CD4-positive, alpha-beta T cell treated with Interleukin-17A for 1 hour (primary cell): ENCODE measurements around the gene ORC2.
A peak's percentile ranks its signal among the peaks of the same experiment; 100 is the strongest.
"Not testable (repeated sequence)": the region's sequence is repeated elsewhere in the genome, so short reads cannot be mapped to it uniquely, and the experiment has no call there.

Experiments
- DNase-seq: peaks from one replicate; pipeline ENCODE4 v3.0.0-alpha.2; 2020

ORC2 gene

DNA sequence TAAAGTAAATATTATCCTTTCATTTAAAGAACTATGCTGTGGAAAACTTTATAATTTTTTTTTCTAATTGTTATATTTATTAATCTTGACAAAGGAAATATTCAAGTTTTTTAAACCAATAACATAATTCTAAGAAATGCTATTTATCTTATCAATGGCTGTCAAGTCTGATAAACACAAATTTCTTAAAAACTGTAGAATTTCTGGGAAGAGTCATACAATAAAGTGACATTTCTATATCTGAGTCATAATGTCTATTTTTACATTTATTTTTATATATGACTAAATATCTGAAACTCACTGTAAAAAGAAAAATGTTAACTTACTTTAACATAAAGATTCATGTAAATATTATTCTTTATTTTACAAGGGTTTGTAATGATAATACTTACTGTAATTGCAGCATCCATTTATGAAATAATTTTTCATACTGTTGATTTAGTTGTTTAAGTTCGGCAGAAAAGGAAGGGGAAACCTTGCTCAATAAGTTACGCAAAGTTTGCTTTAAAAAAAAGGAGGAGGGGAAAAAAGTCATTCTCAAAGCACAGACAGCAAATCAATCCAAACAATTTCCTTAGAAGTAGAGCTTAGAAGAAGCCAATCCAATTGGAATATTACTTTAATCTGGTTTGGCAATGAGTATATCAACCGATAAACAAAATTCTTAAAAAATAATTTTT is 32.4 kb downstream of the ORC2 start:
- no peak for DNase-seq

DNA sequence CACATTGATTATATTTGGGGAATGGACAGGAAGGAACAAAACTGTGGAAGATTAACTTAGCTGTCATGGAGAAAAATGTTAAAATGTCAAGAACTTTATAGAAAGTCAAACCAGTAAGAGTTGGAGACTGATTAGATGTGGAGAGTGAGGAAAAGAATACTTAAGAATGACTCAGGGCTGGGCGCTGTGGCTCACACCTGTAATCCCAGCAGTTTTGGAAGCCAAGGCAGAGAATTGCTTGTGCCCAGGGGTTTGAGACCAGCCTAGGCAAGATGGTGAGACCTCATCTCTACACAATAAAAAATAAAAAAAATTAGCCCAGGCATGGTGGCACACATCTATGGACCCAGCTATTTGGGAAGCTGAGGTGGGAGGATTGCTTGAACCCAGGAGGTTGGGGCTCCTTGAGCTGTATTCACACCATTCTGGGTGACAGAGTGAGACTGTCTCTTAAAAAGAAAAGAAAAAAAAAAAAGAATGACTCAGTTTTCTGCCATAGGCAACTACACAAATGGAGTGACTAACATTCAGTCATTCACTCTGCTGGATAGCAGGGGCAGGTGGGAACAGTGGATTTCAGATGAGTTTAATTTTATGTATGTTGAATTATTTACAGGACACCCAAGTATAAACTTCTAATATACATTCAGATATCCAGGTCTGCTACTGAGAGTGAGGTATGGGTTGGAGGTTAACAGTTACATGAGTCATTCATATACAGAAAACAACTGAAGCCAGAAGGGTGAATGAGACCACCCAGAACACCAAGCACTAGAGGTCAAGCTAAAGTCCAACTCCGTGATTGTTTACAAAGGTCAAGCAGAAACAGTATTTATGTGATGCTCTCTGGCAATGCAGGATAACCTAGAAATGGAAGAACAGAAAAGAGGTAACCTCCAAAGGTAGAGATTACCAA is 33.9 kb downstream of the ORC2 start:
- DNase-seq, result no peak

DNA sequence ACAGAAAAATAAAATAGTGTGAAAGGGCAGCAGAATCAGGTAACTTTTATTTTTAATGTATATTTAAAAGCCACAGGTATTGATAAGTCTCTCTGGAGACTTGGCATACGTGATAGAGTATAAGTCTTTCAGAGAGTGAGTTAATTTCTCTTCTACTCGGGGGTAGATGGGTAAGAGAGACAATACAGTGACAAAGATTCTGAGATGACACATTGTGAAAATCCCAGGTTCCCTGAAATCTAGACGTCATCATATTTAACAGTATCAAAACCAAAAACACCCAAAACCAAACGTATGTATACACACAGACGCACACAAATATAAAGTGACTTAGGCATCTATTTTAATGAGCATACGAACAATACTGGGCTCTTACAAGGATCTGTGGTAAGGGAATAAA is 41.0 kb downstream of the ORC2 start:
- no peak for DNase-seq

DNA sequence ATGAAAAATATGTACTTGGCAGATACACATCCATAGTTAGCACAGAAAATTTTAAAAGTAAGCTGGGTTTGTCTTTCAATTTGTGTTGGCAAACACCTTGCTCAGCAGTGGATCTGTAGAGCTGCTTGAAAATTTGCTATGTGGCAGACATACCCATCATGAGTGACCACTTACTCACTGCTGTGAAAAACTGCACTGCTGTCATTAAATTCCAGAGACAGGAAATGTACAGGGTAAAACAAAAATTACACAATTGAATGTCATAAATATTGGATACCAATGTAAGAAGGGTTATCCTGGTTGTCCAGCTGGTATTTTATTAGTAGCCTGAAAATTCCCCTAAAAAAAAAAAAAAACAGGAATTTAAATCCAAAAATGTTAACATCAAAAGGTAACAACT is 49.8 kb downstream of the ORC2 start:
- no peak for DNase-seq

- no peak for DNase-seq
Measured at GRCh38 chr2:200909958-200910357, 53.5 kb downstream of the ORC2 start.

- DNase-seq, result peak; percentile 58
Measured at GRCh38 chr2:200905618-200906296, 57.7 kb downstream of the ORC2 start.

GRCh38 chr2:200901459-200902072 is 61.9 kb downstream of the ORC2 start:
- peak; percentile 88 for DNase-seq

DNA sequence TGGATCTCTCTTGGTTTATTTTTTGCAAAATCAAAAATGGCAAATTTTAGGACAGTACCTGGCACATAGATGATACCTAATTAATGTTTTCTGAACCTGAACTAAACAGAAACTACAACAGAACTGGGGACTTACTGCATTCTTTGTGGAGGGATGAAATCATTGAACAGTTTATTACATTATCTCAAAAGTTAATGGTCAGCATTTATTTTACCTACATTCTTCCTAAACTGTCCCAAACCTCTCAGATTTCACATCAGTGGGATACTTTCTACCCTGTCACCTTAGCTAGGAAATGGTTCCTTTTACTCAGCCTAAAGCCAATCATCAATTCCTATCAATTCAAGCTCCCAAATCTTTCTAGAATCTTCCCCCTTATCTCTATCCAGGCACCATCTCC is 64.0 kb downstream of the ORC2 start:
- DNase-seq, result no peak

- DNase-seq, result peak; percentile 97
Measured at GRCh38 chr2:200888704-200889625, 74.5 kb downstream of the ORC2 start, which contains the start of the genes NIF3L1 and PPIL3. NIF3L1 (plus strand) TSS chr2:200889371; CDS start chr2:200891944, 2,573 bp downstream. PPIL3 (minus strand) TSS chr2:200889077; CDS start chr2:200887615, 1,462 bp downstream.

GRCh38 chr2:200881715-200882249 is 81.7 kb downstream of the ORC2 start:
- not testable (repeated sequence) for DNase-seq

- no peak for DNase-seq
Measured at GRCh38 chr2:200878289-200878880, 85.1 kb downstream of the ORC2 start.

GRCh38 chr2:200877443-200877842 is 86.0 kb downstream of the ORC2 start:
- no peak for DNase-seq

DNA sequence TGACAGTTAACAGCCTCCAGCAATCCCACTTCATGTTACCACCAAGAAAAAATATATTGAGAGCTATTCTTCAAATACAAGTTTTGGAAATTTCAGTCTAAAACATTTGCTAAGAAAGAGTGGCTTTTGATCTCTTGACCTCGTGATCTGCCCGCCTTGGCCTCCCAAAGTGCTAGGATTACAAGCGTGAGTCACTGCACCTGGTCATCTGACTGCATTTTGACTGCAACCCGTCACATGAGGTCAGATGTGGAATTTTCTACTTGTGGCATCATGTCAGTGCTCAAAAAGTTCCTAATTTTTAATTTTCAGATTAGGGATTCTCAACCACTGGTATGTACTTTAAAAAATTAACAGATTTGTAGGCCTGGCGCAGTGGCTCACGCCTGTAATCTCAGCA is 89.9 kb downstream of the ORC2 start:
- no peak for DNase-seq

DNA sequence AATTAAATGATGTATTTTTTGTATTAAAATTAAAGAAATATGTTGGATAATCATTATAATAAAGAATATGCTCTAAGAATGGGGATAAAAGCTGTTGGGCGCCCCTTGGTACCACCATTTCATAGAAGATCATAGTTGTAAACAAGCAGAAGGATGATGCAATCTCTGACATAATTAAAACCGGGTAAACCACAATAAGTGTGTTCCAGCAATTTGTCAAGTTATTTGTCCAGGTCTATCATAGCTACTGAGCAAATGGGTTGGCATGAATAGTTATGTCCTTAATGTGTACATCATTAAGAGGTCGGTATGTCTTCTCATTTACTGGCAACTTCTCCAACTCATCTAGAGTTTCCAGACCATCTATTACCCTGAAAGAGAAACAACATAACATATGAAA is 92.3 kb downstream of the ORC2 start:
- DNase-seq, result no peak

DNA sequence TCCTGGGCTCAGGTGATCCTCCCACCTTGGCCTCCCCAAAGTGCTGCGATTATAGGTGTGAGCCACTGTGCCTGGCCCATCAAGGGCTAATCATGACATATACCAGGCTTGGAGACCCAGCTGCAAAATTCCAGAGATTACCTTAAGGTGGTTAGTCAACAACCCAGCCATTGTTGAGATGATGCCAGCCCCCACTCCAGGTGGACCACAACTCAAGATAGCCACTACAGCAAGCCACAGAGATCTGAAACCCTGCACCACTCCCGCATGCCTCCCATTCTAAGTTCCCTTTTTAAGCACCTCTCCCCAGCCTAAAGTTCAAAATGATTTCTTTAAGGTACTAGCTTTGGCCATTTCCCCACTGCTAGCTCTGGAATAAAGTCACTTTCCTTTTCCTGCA is 94.4 kb downstream of the ORC2 start:
- DNase-seq, result no peak

- peak; percentile 96 for DNase-seq
Measured at GRCh38 chr2:200864176-200865034, 99.1 kb downstream of the ORC2 start, which contains the start of gene CLK1. CLK1 (minus strand) TSS chr2:200864658; CDS start chr2:200861862, 2,796 bp downstream.

DNA sequence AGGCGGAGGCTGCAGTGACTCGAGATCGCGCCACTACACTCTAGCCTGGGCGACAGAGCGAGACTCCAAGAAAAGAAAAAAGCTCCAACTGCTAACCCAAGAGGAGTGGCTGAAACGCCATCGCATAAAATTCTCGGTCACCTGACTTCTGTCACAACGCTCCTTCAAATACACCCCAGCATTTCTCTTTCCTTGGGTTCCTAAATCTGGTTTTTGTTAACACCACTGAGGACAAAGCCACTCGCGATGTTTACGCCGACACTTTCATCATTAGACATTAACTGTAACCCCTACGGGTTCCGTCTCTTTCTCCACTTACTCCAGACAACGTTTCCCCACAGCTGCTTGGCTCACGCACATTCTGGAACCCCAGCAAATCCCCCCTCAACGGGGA is 99.7 kb downstream of the ORC2 start:
- no peak for DNase-seq

DNA sequence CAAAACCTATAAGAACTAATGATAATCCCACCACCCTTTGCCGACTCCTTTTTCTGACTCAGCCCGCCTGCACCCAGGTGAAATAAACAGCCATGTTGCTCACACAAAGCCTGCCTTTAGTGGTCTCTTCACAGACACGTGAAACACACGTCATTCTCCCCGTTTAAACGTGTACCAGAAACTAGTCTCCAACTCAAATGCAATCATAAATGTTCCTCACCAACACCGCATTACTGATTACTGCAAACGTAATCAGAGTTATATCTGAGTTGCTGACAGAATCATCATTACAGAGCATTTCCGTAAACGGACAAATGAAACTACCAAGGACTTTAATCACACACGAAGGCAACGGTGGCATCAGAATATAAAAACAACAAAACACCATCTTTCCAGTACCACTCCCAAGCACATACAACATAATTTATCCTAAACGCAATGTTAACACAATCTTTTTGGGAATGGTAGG is 100.9 kb downstream of the ORC2 start:
- DNase-seq, result peak; percentile 83

- DNase-seq, result no peak
Measured at GRCh38 chr2:200861617-200862155, 101.8 kb downstream of the ORC2 start.
